HPDE6-E6E7 (cell line): ENCODE results near the gene LYZ.
"Not testable (repeated sequence)": the region's sequence is repeated elsewhere in the genome, so short reads cannot be mapped to it uniquely, and the experiment has no call there.

Experiments
- DNase-seq: peaks from one replicate; pipeline ENCODE4 v3.0.0; 2011; ENCODE audit warnings: missing footprints; ENCODE audit errors: extremely low spot score

LYZ gene

DNA sequence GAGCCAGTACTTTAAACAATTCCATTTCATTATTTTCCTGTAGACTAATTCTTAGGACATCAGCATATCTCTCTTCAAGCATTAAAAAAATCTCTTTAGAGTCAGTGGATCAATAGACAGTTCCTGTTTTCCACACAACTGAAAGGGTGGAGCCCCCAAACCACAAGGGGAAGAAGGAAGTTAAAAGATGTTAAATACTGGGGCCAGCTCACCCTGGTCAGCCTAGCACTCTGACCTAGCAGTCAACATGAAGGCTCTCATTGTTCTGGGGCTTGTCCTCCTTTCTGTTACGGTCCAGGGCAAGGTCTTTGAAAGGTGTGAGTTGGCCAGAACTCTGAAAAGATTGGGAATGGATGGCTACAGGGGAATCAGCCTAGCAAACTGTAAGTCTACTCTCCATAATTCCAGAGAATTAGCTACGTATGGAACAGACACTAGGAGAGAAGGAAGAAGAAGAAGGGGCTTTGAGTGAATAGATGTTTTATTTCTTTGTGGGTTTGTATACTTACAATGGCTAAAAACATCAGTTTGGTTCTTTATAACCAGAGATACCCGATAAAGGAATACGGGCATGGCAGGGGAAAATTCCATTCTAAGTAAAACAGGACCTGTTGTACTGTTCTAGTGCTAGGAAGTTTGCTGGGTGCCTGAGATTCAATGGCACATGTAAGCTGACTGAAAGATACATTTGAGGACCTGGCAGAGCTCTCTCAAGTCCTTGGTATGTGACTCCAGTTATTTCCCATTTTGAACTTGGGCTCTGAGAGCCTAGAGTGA is at the start of gene LYZ:
Gene LYZ (plus strand): TSS at position 220 of the 777 bp plus-strand sequence. CDS start 28 bp downstream, at position 248.
- no peak for DNase-seq

DNA sequence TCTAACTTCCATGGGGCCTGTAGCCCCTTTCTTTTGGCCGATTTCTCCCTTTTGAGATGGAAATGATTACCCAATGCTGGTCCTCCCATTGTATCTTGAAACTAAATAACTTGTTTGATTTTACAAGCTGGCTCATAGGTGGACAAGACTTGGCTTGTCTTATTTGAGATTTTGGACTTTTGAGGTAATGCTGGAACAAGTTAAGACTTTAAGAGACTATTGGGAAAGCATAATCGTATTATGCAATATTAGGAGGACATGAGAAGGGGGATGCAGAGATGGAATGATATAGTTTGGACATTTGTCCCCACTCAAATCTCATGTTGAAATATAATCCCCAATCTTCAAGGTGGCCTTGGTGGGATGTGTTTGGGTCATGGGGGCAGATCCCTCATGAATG is 49.2 kb upstream of the LYZ start:
- DNase-seq, result no peak

DNA sequence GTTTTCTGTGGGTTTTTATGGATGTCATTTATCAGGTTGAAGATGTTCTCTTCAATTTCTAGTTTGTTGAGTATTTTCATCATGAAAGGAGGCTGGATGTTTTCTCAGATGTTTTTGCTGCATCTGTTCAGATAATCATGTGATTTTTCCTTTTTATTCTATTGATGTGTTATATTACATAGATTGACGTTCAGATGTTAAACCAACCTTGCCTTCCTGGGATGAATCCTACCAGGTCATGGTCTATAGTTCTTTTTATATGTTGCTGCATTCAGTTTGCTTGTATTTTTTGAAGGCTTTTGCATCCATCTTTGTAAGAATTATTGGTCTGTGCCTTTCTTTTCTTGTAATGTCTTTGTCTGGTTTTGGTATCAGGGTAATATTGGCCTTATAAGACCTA is 43.9 kb upstream of the LYZ start:
- DNase-seq, result no peak

DNA sequence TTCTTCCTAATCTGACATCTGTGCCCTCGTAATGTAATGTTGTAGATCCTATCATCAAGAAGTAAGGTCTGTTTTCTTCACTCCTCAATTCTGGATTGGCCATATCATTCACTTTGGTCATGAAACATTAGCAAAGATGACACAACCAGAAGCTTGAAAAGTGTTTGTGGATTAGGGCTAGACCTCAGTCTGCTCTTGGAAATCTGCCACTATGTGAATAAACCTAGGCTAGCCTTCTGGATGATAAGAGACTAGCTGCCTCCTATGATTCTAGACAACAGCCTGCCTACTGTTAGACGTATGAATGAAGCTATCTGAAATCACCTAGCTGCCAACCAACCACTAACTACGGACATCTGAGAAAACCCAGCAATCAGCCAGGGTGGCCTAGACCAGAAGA is 38.7 kb upstream of the LYZ start:
- DNase-seq, result no peak

DNA sequence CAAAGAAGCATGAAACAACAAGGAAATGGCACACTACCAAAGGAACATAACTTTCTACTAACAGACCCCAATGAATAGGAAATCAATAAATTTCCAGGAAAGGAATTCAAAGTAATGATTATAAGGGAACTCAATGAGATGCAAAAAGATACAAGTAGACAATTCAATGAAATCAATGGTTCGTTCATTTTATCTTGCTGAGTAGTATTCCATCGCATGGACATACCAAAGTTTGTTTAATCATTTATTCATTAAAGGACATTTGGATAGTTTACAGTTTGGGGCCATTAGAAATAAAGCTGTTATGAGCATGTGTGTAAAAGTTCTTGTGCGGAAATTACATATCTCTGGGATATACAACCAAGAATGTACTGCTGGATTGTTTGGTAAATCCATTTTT is 35.0 kb upstream of the LYZ start:
- no peak for DNase-seq

DNA sequence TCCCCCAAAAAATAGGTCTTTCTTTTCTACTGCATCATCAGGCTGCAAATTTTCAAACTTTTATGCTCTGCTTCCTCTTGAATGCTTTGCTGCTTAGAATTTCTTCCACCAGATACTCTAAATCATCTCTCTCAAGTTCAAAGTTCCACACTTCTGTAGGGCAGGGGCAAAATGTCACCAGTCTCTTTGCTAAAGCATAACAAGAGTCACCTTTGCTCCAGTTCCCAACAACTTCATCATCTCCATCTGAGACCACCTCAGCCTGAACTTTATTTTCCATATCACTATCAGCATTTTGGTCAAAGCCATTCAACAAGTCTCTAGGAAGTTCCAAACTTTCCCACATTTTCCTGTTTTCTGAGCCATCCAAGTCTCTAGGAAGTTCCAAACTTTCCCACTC is 31.4 kb upstream of the LYZ start:
- not testable (repeated sequence) for DNase-seq

DNA sequence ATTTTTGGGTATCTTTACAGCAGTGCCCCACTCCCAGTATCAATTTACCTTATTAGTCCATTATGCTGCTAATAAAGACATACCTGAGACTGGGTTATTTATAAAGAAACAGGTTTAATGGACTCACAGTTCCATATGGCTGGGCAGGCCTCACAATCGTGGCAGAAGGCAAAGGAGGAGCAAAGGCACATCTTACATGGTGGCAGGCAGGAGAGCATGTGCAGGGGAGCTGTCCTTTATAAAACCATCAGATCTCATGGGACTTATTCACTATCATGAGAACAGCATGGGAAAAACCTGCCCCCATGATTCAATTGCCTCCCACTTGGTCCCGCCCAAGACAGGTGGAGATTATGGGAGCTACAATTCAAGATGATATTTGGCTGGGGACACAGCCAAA is 30.9 kb upstream of the LYZ start:
- not testable (repeated sequence) for DNase-seq

DNA sequence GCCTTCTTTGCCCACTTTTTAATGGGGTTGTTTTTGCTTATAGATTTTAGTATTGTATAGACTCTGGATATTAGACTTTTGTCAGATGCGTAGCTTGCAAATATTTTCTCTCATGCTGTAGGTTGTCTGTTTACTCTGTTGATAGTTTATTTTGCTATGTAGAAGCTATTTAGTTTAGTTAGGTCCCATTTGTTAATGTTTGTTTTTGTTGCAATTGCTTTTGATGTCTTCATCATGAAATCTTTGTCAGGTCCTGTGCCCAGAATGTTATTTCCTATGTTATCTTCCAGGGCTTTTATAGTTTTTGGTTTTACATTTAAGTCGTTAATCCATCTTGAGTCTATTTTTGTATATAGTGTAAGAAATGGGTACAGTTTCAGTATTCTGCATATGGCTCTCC is 30.0 kb upstream of the LYZ start:
- DNase-seq, result no peak

DNA sequence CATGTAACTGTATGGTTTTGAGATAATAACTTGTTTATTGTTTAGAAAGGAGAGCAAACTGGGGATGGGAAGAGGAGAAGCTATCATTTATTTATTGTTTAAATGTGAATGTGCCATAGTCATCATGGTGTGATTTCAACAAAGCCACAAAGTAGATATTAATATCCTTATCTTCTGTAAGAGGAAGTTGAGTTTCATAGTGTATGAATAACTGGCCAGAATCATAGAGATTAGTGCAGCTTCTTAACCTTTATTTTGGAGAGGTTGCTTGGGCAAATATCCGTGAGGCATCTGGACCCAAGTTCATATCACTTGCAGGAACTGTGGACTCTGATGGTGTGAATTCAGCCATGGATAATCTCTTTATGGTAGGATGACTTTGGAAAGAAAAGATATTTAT is 26.8 kb upstream of the LYZ start:
- DNase-seq, result no peak

DNA sequence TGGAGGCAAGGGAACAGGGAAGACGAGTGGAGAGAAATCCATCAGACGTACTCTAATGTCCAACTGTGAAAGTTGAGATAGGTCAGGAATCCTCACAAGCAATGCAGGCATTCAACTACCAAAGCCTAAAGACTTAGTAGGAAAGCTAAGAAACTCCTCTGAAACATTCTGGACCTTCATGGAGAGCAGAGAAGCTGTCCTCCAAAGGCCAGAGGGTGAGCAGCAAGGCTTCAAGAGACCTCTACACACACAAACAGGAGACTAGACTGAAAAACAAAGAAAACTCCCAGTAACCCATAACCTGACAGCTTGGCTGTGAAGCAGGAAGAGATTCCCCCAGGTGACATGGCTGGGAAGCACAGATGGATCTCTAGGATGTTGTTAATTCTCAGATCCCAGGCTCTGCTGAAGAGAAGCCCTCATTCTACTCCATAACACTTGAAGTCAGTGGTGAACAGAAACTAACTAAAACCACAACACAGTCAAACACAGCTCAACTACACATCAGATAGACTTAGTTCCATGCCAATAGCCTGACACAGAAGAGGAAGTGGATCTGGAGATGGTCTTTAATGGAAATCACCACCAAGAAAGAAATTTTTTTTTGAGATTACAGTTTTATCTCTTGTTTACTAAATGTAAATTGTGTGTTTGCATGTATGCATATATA is 23.2 kb upstream of the LYZ start:
- no peak for DNase-seq

DNA sequence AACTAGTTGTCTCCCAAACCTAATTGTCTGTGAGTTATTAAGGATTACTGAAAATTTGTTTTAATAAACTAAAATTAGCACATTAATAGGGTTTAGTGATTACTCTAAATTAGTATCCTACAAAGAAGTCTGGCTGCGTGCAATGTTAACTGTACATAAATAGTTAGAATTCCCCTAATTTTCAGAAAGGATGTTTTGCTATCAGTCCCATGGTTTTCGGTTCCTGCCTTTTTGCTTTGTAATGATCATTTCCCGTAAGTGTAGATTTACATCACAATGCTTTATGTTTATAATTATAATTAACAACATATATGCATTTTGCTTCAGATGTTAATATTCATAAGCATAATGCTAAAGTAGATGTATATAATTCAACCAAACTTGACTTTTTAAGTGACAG is 19.8 kb upstream of the LYZ start:
- DNase-seq, result no peak

DNA sequence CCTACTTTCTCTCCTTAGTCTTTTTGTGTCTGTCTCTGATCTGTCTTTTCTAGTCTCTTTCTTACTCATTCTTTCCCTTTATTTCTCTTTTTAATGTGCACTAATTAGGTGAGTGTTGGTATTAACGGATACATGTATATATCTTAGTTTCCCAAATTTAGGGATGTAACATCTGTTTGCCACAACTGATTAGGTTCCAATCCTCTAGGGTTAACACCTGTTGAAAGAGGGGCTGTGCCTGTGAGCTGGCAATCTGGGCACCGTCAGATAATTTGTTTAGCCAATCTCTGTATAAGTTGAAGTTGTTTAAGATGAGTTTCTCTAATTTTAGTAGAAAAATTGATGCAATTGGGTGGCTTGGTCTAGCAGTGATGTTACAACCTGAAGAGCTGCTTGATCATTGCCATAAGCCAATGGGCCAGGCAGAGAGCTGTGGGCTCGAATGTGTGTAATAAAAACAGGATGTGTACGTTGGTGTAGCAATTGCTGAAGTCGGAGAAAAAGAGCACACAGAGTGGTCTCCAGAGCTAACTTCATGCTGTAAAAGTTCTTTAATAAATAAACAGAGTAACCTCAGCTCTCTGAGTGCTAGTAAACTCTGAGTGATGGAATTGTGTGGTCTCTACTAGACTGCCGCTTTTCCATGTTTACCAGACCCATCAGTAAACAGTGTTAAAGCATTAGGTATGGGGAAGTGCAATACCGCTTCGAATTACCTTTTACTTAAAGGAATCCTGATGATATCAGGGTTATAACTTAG is 18.3 kb upstream of the LYZ start:
- DNase-seq, result no peak

DNA sequence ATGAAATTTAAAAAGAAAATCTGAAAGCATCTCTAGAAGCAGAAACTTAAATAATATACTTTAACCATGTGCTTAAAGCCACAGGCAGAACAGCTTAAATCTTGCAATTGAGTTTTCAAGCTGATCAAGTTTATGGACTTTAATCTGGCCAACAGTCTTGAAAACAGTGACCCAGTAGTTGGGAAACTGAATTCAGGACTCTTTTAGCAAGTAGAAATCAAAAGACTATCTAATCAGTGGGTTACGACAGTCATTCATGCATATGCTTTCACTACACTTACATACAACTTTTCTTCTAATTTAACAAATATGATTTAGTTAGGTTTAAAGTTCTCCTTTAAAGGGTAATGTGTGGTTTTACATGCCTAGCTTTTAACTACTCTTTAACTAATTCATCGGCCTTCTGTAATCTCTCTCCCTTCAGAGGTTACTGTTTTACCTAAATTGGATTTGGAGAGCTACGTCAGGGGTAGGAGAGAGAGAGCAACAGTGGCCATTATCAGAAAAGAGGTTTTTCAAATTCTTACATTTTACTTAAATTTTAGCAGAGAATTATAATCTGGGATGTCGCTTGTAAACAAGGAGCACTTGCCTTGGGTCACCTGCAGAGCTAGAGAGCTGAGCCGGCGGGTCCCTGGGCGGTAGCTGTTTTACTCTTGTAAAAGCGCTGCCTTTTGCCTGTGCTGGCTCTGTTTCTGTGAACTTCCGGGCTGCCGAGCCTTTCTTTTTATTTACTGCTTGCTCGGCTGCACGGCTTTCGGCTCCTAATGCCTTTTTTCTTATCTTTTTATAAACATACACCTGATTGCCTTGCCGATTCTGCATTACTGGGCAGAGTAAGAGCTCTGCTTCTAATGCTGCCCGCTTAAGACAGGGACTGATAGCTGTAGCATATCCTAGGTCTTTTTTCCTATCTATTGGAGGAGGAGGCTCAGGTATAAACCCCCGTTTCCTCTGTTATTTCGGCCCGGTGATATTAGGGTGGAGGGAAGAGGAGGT is 17.4 kb upstream of the LYZ start:
- no peak for DNase-seq

DNA sequence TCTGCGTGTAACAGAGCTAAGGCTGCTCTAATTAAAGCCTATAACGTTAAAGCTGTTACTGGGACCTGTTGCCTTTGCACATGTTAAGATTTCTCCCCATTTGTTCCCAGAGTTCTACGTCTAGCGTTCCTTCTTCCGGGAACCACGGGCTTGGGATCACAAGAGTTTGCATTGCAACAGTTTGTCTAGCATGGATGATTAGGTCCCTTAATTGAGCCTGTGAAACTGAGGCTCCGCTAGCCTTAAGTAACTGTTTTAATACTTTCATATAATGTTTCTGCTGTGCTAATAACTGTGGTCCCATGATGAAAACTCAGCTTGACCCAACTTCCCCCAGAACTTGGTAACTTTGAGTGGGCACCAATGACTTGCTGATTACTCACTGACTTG is 16.7 kb upstream of the LYZ start:
- DNase-seq, result no peak

DNA sequence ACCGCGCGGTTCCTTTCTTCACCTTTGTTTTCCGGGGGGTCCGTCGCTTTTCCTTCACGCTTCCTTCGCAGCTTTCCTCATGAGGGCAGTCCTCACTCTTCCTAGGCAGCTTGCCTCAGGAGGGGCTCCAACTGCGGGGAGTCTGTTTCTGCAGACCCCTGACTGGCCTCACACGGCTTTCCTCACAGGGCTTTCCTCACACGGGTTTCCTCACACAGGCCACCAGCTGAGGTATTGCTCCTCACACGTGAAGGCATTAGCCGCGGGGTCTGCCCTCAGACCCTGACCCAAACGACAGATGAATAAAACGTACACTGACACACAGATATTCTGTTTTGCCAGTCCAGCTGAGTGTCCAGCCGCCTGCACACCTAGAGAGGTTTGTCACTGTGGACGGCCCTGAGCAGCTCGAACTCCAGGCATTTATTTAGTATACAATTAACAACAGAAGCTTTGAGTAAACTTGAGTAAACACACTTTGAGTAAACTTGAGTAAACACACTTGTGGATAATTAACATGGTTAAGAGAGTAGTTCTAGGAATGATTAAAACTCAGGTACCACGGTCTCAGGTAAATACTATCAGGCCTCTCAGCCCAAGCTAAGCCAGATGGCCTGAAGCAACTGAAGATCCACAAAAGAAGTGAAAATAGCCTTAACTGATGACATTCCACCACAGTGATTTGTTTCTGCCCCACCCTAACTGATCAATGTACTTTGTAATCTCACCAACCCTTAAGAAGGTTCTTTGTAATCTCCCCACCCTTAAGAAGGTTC is 16.1 kb upstream of the LYZ start:
- DNase-seq, result no peak

DNA sequence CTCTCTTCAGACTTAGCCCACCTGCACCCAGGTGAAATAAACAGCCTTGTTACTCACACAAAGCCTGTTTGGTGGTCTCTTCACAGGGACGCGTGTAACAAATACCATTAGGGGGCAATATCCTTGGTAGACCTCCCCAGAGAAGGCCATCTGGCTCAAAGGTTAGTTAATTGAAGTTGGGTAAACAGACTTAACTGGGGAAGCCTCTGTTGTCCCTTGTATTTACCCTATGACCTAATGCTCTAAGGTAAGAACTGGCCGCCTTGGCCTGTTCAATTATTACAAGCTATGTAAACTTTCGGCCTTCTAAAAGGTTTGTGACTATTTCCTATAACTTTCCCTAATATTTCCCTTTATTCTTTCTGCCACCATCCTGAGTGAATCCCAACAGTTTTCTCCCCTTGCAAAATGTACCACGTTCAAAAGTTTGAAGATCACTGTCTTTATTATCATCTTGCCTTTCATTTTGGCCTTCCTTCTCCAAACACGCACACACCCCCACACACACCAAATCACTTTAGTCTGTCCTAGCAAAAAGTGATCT is 15.3 kb upstream of the LYZ start:
- DNase-seq, result no peak

DNA sequence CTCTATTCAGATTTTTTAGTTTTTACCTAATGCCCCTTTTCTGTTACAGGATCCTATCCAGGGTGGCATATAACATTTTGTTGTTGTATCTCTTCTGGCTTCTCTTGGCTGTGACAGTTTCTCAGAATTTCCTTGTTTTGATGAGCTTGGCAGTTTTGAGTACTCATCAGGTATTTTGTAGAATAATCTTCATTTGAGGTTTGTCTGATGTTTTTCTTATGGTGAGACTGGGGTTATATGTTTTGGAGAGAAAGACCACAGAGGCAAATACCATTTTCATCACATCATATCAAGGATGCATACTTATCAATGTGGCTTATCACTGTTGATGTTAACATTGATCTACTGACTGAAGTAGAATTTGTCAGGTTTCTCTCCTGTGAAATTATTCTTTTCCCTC is 14.0 kb upstream of the LYZ start:
- no peak for DNase-seq

DNA sequence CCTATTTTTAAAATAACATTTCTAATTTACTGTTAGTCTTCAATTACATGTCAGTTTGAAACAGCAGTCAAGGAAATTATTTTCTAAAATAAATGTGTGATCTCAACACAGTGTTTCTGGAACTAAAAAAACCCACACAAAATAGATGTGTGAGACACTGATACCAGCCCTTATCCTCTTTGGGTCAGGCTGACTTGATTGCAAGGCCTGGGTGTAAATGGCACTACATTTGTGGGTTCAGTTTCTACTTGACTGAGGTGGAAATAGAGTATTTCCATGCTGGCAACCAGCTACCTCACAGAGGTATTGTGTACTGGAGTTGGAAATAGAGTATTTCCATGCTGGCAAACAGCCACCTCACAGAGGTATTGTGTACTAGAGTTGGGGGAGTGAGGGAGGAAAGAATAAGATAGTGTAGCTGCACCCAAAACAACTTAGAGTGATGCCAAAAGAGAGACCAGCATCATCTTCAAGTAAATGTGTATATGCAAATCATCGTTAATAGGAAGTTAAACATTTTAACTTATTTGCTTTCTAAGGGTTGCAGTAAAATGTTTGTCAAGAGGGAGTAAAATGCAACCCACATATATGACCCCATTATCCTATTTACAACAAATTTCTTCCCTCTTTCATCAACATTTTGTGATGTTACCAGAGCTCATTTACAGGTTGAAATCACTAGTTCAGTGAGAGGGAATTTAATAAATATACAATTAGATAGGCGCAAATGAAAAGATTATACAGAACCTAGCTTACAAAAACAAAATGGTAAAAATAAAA is 10.7 kb upstream of the LYZ start:
- DNase-seq, result no peak

DNA sequence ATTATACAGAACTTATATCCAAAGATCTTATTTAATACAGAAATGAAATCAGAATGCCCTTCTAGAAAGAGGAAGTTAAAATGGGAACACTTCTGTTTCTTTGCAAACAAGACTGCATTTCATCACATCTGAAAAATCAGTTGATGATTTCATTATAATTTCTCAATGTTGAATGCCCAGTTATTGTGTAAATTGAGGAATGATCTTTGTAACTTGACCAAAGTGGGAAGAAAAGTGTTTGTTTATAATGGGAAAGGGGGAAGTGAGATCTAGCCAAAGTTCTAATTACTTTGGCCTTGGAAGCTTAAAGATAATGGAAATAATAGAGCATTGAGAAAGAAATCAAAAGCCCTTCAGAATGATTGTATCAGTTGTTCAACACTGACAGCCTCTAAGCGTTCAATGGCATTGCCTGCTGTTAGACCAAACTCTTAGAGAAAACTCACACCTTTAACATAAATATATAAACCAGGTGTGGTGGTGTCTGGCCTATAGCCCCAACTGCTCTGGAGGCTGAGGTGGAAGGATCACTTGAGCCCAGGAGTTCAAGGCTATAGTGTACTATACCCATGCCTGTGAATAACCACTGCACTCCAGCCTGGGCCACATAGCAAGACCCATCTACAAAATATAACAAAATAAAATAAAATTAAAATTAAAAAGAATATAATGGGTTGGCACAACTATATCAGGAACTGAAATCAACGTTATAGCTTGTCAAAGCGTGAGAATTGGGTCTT is 9.9 kb upstream of the LYZ start:
- DNase-seq, result no peak
